Hematopoietic multipotent progenitor cell (in vitro differentiated cells): ENCODE measurements around the gene PRKG2. TPM values are rescaled to one million over a fixed set of nuclear protein-coding genes. Genes with fewer than 3 reads are reported as not detected.
A peak's percentile ranks its signal among the peaks of the same experiment; 100 is the strongest.

Experiments
- DNase-seq, 3 donors: peaks; one replicate each; pipeline ENCODE4 v3.0.0-alpha.2; 2011 to 2015; ENCODE audit warnings: low read depth in 2 of 3, low spot score in 2 of 3
- total RNA-seq: library from RNA; depleted of rRNA; stranded (reverse); fragments of >200 nt; gene quantifications from one replicate; pipeline ENCODE4 v1.2.3, GENCODE V29; 2012

Gene PRKG2
- total RNA-seq, 1 donor, result 21.0 TPM

DNA sequence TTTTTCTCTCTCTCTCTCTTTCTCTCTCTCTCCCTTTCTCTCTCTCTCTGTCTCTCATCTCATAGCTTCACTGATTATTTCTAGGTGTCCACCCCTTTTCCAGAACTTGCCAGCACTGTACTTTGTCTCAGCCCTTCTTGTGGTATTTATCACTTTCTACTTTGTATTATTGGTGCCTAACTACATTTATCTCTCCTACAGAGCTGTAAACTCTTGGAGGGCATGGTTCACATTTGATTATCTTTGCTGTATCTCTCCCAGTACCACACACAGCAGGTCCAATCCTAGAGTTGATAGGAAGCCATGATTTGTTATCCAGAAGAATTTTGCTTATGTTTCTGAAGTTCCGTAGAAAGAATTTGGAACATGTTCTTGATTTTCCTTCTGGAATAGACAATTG, 5.2 kb upstream of the PRKG2 start:
- no peak for DNase-seq

DNA sequence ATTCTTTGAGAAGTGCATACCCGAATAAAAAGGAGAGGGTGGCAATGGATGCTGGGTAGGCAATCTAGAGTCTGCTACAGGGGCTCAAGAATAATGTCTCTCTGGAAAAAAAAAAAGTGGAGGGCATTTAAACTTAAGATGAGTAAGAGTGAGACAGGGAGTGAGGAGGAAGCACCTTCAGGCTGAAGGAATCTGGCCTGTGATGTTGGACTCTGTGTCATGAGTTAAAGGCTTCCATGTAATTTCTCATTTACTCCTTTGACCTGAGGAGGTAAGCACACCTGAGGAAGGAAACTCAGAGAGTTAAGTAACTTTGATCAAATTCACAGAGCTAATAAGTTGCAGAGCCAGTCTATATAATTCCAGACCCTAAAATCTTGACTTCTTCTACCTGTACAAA, 3.2 kb upstream of the PRKG2 start:
- DNase-seq, result no peak

DNA sequence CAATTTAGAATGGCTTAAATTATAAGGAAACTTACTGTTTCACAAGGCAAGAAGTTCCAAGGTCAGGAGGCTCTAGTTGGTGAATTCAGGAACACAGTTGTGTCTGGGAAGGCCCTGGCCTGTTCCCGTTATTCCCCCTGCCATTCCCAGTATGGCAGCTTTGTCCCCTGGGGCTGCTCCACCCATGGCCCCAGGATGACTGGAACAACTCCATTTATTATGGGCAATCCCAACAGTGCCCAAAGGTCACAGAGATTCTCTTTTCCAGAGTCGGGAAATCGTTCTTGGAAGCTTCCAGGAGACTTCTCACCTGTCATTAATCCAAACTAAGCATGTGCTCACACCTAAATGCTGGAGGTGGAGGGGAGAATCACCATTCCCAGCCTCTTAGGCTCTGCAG, 2.8 kb upstream of the PRKG2 start:
- DNase-seq, result no peak

DNA sequence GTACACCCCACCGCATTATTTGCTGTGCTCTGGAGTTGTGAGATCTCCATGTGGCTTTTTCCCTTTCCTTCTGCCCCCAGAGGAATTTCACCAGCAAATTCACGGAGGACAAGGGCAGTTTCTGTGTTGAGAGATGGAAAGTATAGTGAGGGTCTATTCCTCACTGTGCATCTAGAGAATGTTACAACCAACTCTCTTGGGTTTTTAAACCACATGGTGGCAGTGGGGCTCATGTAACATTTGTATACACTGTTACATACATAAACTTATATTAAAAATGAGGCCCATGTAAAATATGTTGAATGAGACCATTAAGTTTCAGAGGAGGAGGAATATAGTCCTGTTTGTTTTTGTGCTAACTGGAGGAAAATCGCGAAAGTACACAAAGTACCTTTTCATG, 909 bp upstream of the PRKG2 start:
- DNase-seq, result peak in 2 of 3 donors; percentile 52 to 77

DNA sequence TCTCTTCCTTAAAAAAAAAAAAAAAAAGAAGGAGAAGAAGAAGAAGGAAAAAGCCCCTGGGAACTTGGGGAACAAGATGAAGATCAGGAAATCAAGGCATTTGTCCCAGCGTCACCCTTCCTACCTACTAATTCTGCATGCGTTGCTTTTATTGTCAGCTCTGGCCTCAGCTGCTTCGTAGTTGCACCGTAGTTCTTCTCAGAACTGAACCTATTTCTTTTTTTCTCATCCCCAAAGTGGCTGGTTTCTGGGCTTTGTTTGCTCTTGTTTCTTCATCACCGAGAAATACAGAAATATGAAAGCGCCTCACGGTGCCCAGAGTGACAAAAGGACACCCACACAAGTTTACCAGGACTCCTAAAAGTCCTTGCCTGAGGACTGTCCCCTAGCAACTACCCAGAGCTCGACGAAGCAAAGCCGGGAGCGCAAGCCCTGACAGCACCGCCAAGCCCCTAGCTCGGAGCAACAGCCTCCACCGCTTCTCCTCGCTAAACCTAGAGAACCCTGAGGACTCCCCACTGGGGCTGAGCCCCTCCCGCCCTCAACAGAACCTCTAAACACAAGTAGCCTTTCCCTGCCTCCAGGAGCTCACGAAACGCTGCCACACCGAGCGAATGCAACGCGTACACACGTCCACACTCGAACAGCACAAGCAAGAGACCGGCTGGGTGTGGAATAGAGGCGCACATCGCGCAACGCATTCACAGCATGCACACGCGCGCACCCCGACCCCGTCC, 710 bp downstream of the PRKG2 start:
- DNase-seq, result peak in 2 of 3 donors; percentile 43 to 61

DNA sequence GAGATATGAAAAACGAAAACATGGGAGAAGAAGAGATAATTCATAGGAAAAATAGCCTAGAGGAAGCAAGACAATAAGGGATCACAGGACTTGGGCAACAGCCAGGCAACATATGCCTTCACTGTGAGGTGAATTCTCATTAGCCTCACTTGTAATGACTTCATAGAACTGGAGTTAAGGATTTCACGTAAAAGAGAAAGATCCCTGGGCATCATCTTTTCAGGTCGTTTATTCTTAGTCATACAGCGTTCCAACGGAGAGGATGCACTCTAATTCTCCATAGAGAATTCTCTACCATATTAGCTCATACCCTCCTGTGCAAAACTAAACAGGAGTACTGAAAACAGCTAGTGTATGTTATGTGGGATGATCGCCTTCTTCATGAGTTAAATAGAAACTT, 1.4 kb downstream of the PRKG2 start:
- no peak for DNase-seq

DNA sequence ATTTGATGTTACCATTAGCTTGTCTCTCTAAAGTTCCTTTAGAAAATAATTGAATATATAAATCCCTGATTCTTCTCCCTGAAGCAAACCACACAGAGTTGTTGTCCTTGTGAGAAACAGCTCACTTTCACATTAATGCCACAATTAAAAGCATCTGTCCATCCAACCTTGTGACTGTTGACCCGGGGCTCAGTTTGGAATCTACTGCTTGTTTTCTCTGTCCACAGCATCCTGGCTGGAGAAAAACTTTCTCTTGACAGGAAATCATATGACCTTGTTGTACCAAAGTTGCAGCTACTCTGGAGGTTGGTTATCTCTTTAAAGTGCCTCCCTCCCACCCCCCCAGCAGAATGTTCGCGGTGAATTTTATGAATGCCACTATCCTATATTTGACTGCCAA, 3.1 kb downstream of the PRKG2 start:
- DNase-seq, result no peak

DNA sequence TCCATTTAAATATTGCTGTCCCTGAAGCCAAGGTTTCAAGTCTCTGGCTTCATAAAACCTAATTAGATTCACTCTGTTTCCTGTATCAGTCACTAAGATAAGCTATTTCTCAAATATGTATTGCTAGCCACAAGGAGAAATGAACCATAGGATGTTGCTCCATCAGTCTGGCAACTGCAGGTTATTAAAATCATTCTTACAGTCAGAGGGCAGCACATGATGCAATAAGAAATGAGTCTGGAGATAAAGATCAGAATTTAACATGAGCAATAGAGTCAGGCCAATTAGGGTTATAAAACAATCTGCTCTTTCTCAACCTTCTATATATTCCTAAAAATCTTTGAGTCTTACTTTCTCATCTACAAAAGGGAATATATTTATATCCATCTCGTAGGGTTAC, 7.2 kb downstream of the PRKG2 start:
- peak in 2 of 3 donors; percentile 32 to 39 for DNase-seq

DNA sequence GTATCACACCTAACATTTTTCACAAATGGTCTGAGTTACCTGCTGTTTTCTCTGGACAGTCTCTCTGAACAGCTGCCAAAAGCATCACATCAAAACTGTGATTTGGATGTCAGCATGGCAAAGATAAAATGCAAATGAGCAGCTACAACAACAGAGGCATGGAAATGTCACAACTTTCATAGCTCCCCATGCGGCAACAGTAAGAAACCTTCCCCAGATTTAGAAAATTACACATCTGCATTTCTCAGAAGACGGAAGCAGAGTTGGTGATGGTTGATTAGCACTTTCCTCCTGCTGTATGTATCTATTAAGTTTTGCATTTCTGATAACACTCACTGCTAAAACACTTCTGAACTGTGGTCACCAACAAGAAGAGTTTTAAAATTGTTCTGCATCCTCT, 9.7 kb downstream of the PRKG2 start:
- DNase-seq, result no peak

DNA sequence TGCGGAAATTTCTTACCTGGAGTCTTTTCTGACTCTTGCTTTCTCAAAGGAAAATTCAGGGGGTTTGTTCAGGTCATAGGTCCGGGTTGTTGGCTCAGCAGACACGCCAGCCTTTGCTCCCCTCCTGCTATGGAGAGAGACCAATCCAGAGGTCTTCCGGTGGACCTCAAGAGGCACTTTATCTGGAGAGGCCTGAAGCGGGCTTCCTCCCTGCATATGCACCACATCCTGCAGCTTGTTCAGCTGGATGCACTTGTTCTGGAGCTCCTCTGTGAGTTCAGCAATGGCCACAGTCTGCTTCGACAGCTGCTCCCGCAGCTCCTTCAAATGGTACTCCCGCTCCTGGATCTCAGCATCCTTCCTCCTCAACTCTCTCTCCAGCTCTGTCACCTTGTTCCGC, 10.5 kb downstream of the PRKG2 start:
- peak in 1 of 3 donors; percentile 58 for DNase-seq

DNA sequence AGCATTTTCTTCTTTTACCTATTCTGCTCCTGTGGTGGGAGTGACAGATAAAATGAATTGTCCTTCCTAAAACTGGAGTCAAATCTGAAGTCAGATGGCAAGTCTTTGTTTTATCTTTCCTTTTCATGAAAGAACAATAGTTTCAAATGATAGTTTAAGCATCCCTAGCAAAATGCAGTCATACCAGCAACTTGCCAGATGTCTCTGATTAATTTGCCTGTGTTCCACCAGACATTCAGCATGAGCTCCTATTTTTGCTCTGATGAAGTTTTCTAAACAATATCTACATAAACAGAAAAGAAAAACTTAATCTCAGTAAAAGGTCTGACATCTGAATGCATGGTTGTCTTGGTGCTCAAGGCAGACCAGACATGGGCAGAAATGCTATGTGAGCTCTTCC, 15.2 kb downstream of the PRKG2 start:
- DNase-seq, result no peak

DNA sequence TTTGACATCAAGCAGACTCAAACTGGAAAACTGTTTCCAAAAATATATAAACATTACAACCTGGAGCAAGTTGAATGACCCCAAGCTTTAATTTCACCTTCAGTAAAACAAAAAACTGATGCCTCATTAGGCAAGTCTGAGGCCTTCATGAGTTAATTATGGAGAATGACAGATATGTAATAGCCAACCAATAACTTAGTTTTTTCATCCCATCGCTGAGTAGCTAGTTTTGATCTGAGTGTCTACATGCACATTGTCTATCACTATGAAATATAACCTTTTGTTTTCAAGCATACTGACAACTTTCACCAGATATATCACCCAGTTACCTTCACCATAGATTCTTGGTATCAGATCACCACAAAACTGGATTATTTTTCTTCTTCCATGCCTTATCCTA, 16.4 kb downstream of the PRKG2 start:
- DNase-seq, result no peak

DNA sequence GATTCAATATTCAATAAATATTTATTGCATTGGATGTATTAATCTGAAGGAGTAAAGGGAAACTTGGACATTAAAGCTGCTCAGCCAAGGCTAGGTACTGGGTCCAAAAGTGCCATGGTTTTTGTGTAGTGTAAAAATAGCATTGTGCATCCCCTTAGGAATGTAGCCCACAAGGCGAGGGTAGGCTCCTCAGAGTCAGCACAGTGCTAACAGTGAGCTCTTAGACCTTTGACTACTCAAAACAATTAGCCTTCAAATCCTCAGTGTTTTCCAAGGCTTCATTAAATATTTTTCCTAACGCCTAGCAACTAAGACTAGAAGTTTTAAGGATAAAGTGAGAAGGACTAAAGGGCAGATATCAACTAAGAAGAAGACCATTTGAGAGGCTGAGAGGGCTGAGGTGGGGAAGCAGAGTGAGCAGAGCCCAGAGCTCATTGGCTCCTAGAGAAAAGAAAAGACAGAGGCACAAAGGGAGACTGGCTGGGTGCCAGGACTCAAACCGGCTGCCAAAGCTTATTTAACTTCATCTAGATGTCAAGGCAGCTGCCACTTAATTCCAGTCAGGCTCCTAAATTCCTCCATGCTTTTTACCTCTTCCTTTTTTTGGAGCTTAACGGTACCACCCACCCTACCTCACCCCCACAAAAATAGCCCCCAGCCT, 17.0 kb downstream of the PRKG2 start:
- DNase-seq, result peak in 1 of 3 donors; percentile 20

DNA sequence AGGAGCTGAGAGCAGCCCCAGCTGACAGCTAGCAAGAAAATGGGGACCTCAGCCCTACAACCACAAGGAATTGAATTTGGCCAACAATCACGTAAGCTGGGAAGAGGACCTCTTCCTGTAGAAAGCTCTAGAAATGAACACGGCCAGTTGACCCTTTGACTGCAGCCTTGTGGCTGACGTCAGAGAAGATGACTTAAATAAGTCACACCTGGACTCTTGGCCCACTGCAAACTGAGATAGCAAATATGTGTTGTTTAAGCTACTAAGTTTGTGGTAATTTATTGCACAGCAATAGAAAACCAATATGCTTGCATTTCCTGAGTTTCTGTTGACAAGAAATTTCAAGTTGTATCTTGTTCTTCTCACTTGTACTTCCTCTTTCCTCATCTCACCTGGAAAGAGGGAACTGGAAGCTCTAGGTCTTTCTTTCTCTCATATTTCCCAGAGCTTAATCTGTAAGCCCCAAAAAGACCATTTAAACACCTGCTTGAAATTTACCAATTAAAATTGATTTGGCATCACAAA, 18.8 kb downstream of the PRKG2 start:
- DNase-seq, result no peak

DNA sequence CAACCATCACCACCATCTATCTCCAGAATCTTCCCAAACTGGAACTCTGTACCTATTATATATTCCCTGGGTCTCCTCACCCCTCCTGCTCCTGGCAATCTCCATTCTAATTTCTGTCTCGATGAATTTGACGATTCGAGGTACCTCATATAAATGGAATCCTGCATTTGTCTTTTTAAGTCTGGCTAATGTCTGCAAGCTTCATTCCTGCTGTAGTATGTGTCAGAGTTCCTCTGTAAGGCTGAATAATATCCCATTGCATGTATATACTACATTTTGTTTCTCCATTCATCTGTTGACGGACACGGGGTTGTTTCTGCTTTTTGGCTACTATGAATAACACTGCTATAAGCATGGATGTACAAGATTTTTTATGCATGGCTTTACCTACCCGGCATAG, 19.5 kb downstream of the PRKG2 start:
- DNase-seq, result no peak

DNA sequence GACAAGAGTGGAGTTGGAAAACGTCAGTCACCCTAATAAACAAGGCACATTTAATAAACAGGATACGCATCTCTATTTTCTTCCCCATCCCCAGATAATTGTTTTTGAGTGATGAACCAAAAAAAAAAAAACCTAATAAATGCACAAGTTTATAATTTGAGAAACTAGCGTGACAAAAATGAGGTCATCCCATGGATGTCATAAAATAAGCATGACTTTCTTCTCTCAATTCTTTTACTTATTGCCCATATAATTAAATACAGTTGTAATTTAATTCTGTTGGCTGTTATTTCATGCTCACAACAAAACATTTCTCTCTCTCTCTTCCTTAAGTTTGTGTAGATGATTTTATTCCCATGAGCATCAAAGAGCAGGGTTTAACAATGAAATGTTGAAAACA, 20.7 kb downstream of the PRKG2 start:
- DNase-seq, result no peak

DNA sequence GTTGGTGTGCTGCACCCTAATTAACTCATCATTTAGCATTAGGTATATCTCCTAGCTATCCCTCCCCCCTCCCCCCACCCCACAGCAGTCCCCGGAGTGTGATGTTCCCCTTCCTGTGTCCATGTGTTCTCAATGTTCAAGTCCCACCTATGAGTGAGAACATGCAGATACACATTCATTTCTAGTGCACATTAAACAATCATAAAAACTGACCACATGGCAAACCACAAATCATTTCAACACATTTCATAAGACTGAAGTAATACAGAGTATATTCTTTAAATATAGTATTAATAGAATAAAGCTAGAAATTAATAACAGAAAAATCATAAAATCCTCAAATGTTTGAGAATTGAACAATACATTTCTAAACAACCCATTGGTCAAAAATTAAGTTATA, 34.1 kb downstream of the PRKG2 start:
- DNase-seq, result peak in 1 of 3 donors; percentile 38

DNA sequence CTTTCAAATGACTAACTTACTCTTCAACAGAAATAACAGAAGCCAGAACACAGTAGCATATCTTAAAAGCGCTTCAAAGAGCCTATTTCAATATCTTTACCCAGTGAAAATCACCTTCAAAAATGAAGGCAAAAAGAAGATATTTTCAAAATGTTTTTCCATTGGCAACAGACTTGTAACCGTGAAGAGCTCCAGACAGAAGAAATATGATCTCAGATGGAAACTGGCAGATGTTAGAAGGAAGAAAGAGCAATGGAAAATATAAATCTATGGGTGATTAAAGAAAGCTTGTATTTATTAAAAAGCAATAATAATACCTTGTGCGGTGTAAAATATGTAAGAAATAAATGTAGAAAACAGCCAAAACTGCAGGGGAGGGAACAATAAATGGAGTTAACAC, 35.7 kb downstream of the PRKG2 start:
- DNase-seq, result no peak

DNA sequence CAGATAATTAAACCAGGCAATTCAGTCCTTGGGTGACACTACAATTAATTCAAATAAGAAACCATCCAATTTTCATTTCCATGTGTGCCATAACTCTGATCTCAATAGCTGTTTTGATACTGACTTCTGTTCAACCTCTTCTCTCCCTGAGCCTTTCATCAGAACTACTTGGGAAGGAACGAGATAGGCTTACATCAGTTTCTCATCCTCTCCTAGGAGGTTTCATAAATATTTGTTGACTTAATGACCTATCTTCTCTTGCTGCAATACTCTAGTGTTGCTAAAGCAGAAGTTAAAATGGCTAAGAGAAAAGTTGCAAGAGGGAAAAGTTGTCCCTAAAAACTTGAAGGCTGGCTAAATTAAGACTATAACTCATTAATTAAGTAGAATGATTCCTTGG, 41.8 kb downstream of the PRKG2 start:
- no peak for DNase-seq

DNA sequence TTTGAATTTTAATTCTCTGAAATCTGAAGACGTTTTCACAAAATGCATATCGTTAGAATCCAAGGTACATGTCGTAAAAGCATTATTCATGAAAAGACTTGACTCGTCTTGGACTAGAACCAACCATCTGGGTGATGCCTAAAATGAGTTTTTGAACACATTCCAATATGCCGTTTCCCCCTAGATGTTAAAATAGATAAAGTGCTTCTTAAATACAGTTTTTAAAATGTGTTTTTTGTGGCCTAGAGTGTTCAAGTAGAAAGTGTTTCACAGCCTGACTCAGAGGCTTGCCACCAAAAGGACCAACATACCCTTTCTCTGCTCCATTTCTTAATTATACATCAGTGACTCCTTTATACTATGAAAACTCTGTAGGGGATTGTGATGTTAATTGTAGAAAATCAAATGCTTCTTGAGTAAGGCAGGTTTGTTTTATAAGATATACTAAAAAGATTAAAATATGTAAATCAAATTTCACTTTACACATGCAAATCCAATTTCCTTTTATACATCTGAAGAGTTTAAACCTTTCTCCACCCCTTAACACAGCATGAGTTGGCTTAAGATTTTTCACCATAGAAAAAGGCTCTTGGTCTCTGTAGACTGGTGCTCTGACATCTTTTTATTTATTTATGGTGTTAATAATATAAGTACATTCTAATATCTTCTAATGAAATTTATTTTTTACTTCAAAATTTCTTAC, 48.4 kb downstream of the PRKG2 start:
- peak in 2 of 3 donors; percentile 10 to 60 for DNase-seq

DNA sequence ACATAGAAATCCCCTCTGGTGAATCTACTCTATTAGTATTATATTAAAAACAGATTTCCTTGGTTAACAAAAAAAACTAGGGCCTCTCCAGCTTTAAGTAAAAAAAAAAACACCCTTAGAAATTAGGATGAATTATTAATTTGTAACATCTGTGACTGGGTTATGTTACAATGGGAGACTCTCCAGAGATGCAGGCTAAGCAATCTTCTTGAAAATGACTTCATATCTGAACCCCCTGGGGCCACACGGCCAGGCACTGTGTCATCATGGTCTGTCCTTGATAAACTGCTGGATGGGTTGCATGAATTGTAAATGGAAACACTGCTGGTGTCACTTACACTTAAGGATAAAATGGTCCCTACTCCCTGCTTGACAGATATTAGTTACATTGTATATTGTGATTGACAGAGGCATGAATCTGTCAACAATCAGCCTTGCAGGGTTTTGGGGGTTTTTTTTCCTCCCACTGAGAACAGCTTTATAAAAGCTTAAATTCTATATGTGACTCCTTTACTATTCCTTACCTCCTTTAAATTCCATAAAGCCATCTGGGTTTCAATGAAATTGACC, 49.1 kb downstream of the PRKG2 start:
- no peak for DNase-seq
